ENCODE data around the gene CFAP57. TPM values are rescaled to one million over a fixed set of nuclear protein-coding genes. Genes with fewer than 3 reads are reported as not detected.

CFAP57 gene
- total and polyA plus RNA-seq, 2 of the 4 experiments (the other 2 are of a cell fraction): 0.29 to 0.36 TPM

DNA sequence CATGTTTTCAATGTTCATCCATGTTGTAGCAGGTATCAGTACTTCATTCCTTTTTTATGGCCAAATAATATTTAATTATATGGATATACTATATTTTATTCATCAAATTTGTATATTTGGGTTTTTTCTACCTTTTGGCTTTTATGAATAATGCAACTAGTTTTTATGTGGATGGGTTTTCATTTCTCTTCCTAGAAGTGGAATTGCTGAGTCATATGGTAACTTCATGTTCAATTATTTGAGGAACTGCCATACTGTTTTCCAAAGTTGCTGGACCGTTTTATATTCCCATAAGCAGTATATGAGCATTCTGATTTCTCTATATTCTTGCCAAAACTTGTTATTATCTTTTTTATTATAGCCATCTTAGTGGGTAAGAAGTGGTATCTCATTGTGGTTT is 16.0 kb downstream of the CFAP57 start:
- no TSS peak for BruUV-seq (replicated peaks)
- no peak overlapping the region for H3K23ac ChIP-seq (ENCODE audit: low read depth, low read length)
- DNase-seq (no peak), ATAC-seq (ENCODE audit: low read depth) (no peak)
- no peaks in the 10 kb centered on the region for H3K4me1 ChIP-seq (ENCODE audit: control insufficient read depth, insufficient read depth, low read length)
- dilution Hi-C loops (cut with HindIII; ENCODE audit: low sequenced_read_pairs, unreplicated experiment): no loop called here
- H3K27me3 ChIP-seq (ENCODE audit: control insufficient read depth, insufficient read depth, low read length): peaks cover 3% of the 10 kb centered on the region
- POLR2A ChIA-PET (ENCODE audit: unreplicated experiment): no interaction called here
- no peak overlapping the region for H3K4me2 ChIP-seq (ENCODE audit: low read depth, low read length)
- no peak overlapping the region for H2BK15ac ChIP-seq (ENCODE audit: low read depth, low read length)
- no peaks in the 10 kb centered on the region for H3K79me1 ChIP-seq (ENCODE audit: low read depth in 1 of 2, low read length in 2 of 2)
- H3K9me3 ChIP-seq (ENCODE audit: control insufficient read depth, insufficient read depth, low read length): no peaks in the 10 kb centered on the region
- H4K8ac ChIP-seq (ENCODE audit: low read depth in 2 of 2, low read length in 2 of 2): no peak overlapping the region
- H2BK20ac ChIP-seq (ENCODE audit: low read depth, low read length): no peak overlapping the region
- CTCF ChIA-PET: no interaction called here
- no CpG with 5 or more reads among the region's 1 CpG for WGBS, 2 experiments (ENCODE audit: extremely low coverage in 2 of 2, insufficient read length in 1 of 2)
- no peak overlapping the region for H2AFZ ChIP-seq (replicated peaks; ENCODE audit: low read length, poor library complexity)
- in situ Hi-C loops (cut with MboI; ENCODE audit: low sequenced_read_pairs): no loop called here
- no peak overlapping the region for H3K4ac ChIP-seq (ENCODE audit: low read depth, low read length)
- no peak overlapping the region for H3K56ac ChIP-seq (ENCODE audit: extremely low read depth, insufficient read depth, low read length)
- no peak overlapping the region for H3K4me3 ChIP-seq (ENCODE audit: insufficient read depth, low read depth, low read length)
- intact Hi-C loops (cut with micrococcal nuclease): no loop called here
- no peak overlapping the region for H2BK120ac ChIP-seq (ENCODE audit: low read depth, low read length)
- H2BK5ac ChIP-seq (ENCODE audit: low read depth, low read length, poor library complexity, severe bottlenecking): no peak overlapping the region
- H2AK9ac ChIP-seq (replicated peaks; ENCODE audit: low read depth, low read length, poor library complexity): no peak overlapping the region
- H3K36me3 ChIP-seq (ENCODE audit: control insufficient read depth, insufficient read depth, low read length): no peaks in the 10 kb centered on the region
- H4K5ac ChIP-seq (ENCODE audit: low read depth, low read length): no peak overlapping the region
- no peak overlapping the region for H3K18ac ChIP-seq (ENCODE audit: low read depth, low read length)
- no peak overlapping the region for H2AK5ac ChIP-seq (ENCODE audit: low read depth, low read length)
- H4K91ac ChIP-seq (ENCODE audit: insufficient read depth, low read depth, low read length): no peak overlapping the region
- no peak overlapping the region for H3K9ac ChIP-seq (ENCODE audit: low read depth, low read length)
- H3K14ac ChIP-seq (replicated peaks; ENCODE audit: low read depth, low read length): no peak overlapping the region
- TF ChIP-seq NFE2L2 (IDR thresholded peaks at IDR 0.05; ENCODE audit: low read depth, low read length) (peak; percentile 56; the same call in 1 of the 2 replicates), USF2 (IDR thresholded peaks at IDR 0.05; ENCODE audit: low read depth, low read length) (no peak), RCOR1 (IDR thresholded peaks at IDR 0.05; ENCODE audit: insufficient replicate concordance, low read length) (no peak)
- TF ChIP-seq, protein P1, sequence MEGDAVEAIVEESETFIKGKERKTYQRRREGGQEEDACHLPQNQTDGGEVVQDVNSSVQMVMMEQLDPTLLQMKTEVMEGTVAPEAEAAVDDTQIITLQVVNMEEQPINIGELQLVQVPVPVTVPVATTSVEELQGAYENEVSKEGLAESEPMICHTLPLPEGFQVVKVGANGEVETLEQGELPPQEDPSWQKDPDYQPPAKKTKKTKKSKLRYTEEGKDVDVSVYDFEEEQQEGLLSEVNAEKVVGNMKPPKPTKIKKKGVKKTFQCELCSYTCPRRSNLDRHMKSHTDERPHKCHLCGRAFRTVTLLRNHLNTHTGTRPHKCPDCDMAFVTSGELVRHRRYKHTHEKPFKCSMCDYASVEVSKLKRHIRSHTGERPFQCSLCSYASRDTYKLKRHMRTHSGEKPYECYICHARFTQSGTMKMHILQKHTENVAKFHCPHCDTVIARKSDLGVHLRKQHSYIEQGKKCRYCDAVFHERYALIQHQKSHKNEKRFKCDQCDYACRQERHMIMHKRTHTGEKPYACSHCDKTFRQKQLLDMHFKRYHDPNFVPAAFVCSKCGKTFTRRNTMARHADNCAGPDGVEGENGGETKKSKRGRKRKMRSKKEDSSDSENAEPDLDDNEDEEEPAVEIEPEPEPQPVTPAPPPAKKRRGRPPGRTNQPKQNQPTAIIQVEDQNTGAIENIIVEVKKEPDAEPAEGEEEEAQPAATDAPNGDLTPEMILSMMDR (conservative IDR thresholded peaks at IDR 0.05; ENCODE audit: low read depth, low read length): no peak
- H3K9me1 ChIP-seq (ENCODE audit: insufficient read depth, low read length): no peaks in the 10 kb centered on the region
- no peaks in the 10 kb centered on the region for H4K20me1 ChIP-seq (ENCODE audit: insufficient read depth, low read length)
- no peak overlapping the region for H3K27ac ChIP-seq (ENCODE audit: insufficient read depth, low read length)

Data from IMR-90 (cell line).